Measurements from ENCODE around the gene CTCFL. TPM values are rescaled to one million over a fixed set of nuclear protein-coding genes. Genes with fewer than 3 reads are reported as not detected.

Gene CTCFL
- total RNA-seq, 4 donors from 2014 or later, result 0.13 to 0.46 TPM; not detected in 2

- Histone ChIP-seq H3K27me3 (no peaks in the 10 kb centered on the region), H3K9me3 (no peaks in the 10 kb centered on the region), H3K36me3 (no peaks in the 10 kb centered on the region), H3K4me3 (replicated peaks in 1 of 3) (no peak overlapping the region), H3K27ac (no peak overlapping the region), H3K4me1 (no peaks in the 10 kb centered on the region)
- WGBS, 2 donors, result 94% methylated on average over 4 of the region's 4 CpGs
- TF ChIP-seq CTCF (IDR thresholded peaks at IDR 0.05), result no peak
- no peak for TF ChIP-seq POLR2A (IDR thresholded peaks at IDR 0.05)
- intact Hi-C loops (cut with DNase I), result no loop called here
- DNase-seq, result no peak
Observed at GRCh38 chr20:57528148-57528547, 3.2 kb upstream of the CTCFL start.

GRCh38 chr20:57527728-57528127 is 2.8 kb upstream of the CTCFL start:
- WGBS, 2 donors, result 80 to 83% methylated on average over 6 of the region's 6 CpGs
- Histone ChIP-seq H3K27ac (no peak overlapping the region), H3K4me1 (no peaks in the 10 kb centered on the region), H3K4me3 (replicated peaks in 1 of 3) (no peak overlapping the region), H3K36me3 (no peaks in the 10 kb centered on the region), H3K9me3 (no peaks in the 10 kb centered on the region), H3K27me3 (no peaks in the 10 kb centered on the region)
- DNase-seq, result no peak
- TF ChIP-seq CTCF (IDR thresholded peaks at IDR 0.05), result no peak
- no peak for TF ChIP-seq POLR2A (IDR thresholded peaks at IDR 0.05)
- intact Hi-C loops (cut with DNase I), result no loop called here

GRCh38 chr20:57526885-57527460 is 2.0 kb upstream of the CTCFL start:
- H3K4me1 ChIP-seq, result no peaks in the 10 kb centered on the region
- no peak overlapping the region for H3K4me3 ChIP-seq (replicated peaks in 1 of 3)
- no peaks in the 10 kb centered on the region for H3K9me3 ChIP-seq
- H3K36me3 ChIP-seq, result no peaks in the 10 kb centered on the region
- TF ChIP-seq POLR2A (IDR thresholded peaks at IDR 0.05), result no peak
- no peak for TF ChIP-seq CTCF (IDR thresholded peaks at IDR 0.05)
- 26 to 27% methylated on average over 19 of the region's 19 CpGs for WGBS, 2 donors
- H3K27me3 ChIP-seq, result no peaks in the 10 kb centered on the region
- no peak overlapping the region for H3K27ac ChIP-seq
- intact Hi-C loops (cut with DNase I), result no loop called here
- no peak for DNase-seq

- intact Hi-C loops (cut with DNase I), result no loop called here
- H3K9me3 ChIP-seq, result no peaks in the 10 kb centered on the region
- no peak overlapping the region for H3K4me3 ChIP-seq (replicated peaks in 1 of 3)
- 50 to 61% methylated on average over 15 of the region's 17 CpGs for WGBS, 2 donors
- H3K27me3 ChIP-seq, result no peaks in the 10 kb centered on the region
- TF ChIP-seq POLR2A (IDR thresholded peaks at IDR 0.05) (no peak), CTCF (IDR thresholded peaks at IDR 0.05) (peak in 1 of 6 experiments; percentile 5)
- DNase-seq, result no peak
- no peak overlapping the region for H3K27ac ChIP-seq
- no peaks in the 10 kb centered on the region for H3K4me1 ChIP-seq
- no peaks in the 10 kb centered on the region for H3K36me3 ChIP-seq
Observed at GRCh38 chr20:57526087-57526884, 1.3 kb upstream of the CTCFL start.
